ENCODE measurements around the gene BRAP.

BRAP gene

GRCh38 chr12:111640506-111640905 lies 45.2 kb downstream of the BRAP start:
- TF ChIP-seq, protein P1, sequence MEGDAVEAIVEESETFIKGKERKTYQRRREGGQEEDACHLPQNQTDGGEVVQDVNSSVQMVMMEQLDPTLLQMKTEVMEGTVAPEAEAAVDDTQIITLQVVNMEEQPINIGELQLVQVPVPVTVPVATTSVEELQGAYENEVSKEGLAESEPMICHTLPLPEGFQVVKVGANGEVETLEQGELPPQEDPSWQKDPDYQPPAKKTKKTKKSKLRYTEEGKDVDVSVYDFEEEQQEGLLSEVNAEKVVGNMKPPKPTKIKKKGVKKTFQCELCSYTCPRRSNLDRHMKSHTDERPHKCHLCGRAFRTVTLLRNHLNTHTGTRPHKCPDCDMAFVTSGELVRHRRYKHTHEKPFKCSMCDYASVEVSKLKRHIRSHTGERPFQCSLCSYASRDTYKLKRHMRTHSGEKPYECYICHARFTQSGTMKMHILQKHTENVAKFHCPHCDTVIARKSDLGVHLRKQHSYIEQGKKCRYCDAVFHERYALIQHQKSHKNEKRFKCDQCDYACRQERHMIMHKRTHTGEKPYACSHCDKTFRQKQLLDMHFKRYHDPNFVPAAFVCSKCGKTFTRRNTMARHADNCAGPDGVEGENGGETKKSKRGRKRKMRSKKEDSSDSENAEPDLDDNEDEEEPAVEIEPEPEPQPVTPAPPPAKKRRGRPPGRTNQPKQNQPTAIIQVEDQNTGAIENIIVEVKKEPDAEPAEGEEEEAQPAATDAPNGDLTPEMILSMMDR (IDR thresholded peaks at IDR 0.05; ENCODE audit: insufficient read depth, low read depth, low read length, missing control alignments), result no peak
- no peak for DNase-seq (ENCODE audit: low read depth)

GRCh38 chr12:111638556-111638955 lies 47.2 kb downstream of the BRAP start:
- no peak for DNase-seq (ENCODE audit: low read depth)
- H3K4me3 ChIP-seq (ENCODE audit: low read depth, low read length), result no peak overlapping the region
- TF ChIP-seq, protein P1 (IDR thresholded peaks at IDR 0.05; ENCODE audit: insufficient read depth, low read depth, low read length, missing control alignments), result no peak

More at GRCh38 chr12:111640506-111640905, 45.2 kb downstream of the BRAP start:
- no peak overlapping the region for H3K4me3 ChIP-seq (ENCODE audit: low read depth, low read length)

DNA sequence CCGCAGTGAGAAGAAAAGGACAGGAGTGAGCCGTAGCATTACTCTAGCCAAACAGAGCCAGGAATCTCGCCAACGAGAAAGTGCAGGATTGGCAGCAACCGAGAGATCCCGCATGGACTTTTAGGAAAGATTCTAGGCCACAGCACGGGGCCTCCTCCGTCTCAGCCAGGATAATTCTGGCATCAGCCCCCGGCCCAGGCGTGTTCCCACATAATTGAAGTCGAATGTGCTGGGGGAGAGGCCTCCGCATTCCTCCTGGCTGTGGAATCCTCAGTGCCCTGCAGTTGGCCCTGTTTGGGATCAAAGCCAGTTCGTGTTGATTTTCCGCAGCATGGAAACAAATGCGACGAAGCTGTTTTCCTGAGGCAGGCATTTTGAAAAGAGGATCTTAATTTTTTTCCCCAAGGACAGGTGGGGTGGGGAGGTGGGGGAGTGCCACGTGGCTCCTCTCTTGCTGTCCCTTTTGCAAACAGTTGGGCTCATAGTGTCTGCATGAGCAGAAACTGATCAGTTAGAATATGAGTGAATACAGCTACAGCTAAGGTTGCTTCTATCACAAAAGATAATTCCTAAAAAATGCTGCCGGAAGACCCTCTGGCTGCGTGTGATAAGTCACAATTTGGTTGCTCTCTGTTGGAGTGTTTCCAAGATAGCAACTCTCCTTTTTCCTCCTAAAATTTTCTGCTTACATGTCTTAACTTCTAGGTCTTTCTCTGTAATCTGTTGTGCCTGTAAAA lies 49.4 kb downstream of the BRAP start:
- no peak for DNase-seq (ENCODE audit: low read depth)
- TF ChIP-seq, protein P1 (IDR thresholded peaks at IDR 0.05; ENCODE audit: insufficient read depth, low read depth, low read length, missing control alignments), result no peak
- H3K4me3 ChIP-seq (ENCODE audit: low read depth, low read length), result no peak overlapping the region

GRCh38 chr12:111635524-111635923 lies 50.2 kb downstream of the BRAP start:
- TF ChIP-seq, protein P1 (IDR thresholded peaks at IDR 0.05; ENCODE audit: insufficient read depth, low read depth, low read length, missing control alignments), result no peak
- no peak for DNase-seq (ENCODE audit: low read depth)
- H3K4me3 ChIP-seq (ENCODE audit: low read depth, low read length), result no peak overlapping the region

DNA sequence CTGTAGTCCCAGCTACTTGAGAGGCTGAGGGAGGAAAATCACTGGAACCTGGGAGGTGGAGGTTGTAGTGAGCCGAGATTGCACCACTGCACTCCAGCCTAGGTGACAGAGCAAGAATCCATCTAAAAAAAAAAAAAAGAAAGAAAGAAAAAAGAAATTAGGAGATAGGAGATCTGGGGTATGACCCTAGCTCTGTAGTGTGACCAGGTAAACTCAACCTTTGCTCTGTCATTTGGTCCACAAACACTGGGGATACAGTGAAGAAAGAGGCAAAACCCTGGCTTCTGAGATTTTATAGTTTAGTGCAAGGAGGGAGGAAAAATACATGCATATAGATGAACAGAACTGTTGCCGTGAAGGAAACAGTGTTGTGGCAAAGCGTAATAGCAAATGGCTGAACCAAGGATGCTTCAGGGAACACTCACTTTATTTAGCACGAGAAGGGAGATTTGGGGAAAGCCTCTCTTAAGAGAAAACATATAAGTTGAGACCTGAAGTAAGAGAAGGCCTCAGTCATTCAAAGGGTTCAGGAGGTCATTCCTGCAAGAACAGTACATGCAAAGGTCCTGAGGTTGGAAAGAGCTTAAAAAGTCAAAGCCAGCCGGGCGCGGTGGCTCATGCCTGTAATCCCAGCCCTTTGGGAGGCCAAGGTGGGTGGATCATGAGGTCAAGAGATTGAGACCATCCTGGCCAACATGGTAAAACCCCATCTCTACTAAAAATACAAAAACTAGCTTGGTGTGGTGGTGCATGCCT lies 57.1 kb downstream of the BRAP start:
- H3K4me3 ChIP-seq (ENCODE audit: low read depth, low read length), result no peak overlapping the region
- TF ChIP-seq, protein P1 (IDR thresholded peaks at IDR 0.05; ENCODE audit: insufficient read depth, low read depth, low read length, missing control alignments), result no peak
- no peak for DNase-seq (ENCODE audit: low read depth)

DNA sequence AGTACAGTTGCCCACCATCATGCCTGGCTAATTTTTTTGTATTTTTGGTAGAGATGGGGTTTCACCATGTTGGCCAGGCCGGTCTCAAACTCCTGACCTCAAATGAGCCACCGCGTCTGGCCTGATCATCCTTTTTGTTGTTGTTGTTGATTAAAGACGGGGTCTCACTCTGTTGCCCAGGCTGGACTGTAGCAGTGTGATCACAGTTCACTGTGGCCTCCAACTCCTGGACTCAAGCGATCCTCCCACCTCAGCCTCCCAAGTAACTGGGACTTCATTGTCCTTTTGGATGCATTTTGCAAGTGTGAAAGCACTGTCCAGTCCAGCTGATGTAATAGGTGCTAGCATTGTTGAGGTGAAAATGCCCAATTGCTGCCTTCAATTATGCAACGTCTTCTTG lies 59.5 kb downstream of the BRAP start:
- DNase-seq (ENCODE audit: low read depth), result no peak
- H3K4me3 ChIP-seq (ENCODE audit: low read depth, low read length), result no peak overlapping the region
- TF ChIP-seq, protein P1 (IDR thresholded peaks at IDR 0.05; ENCODE audit: insufficient read depth, low read depth, low read length, missing control alignments), result no peak

Data from GM12865 (cell line).